Lung (tissue), 12 donors: Measurements from ENCODE around the gene RBM20. TPM values are rescaled to one million over a fixed set of nuclear protein-coding genes. Genes with fewer than 3 reads are reported as not detected.

Experiments
- ATAC-seq: fragments of 200-7000 bp; cut with Tn5 transposase; one replicate; pipeline ENCODE4 v1.9.1; 2020; ENCODE audit warnings: moderate number of reproducible peaks; ENCODE audit not compliant: insufficient read depth, low FRiP score
- DNase-seq, 3 donors: peaks; one replicate each; pipeline ENCODE4 v3.0.0-alpha.2; 2013 to 2017
- H3K27ac ChIP-seq, 2 donors: one replicate each; pipeline ENCODE4 v1.5.1; 2013; ENCODE audit warnings: mild to moderate bottlenecking in 2 of 2, moderate library complexity in 2 of 2, control low read depth in 1 of 2, inconsistent platforms in 1 of 2, low read depth in 1 of 2, low read length in 1 of 2
- H3K27me3 ChIP-seq, 3 donors: one replicate each; pipeline ENCODE4 v1.5.1; 2013; ENCODE audit warnings: low read length in 2 of 3; ENCODE audit not compliant: control insufficient read depth in 3 of 3, insufficient read depth in 3 of 3
- H3K36me3 ChIP-seq, 4 donors: one replicate each; pipeline ENCODE4 v1.5.1; 2013; ENCODE audit warnings: low read length in 4 of 4, mild to moderate bottlenecking in 1 of 4, moderate library complexity in 1 of 4; ENCODE audit not compliant: control insufficient read depth in 4 of 4, insufficient read depth in 4 of 4
- H3K4me1 ChIP-seq, 5 donors: one replicate each; pipeline ENCODE4 v1.5.1; 2013; ENCODE audit warnings: low read length in 5 of 5, mild to moderate bottlenecking in 2 of 5, moderate library complexity in 1 of 5; ENCODE audit not compliant: control insufficient read depth in 5 of 5, insufficient read depth in 5 of 5
- H3K4me3 ChIP-seq: one replicate; pipeline ENCODE4 v1.5.1; 2013; ENCODE audit warnings: mild to moderate bottlenecking, control low read depth, moderate library complexity
- H3K9ac ChIP-seq, 2 donors: one replicate each; pipeline ENCODE4 v1.5.1; 2013; ENCODE audit warnings: low read length in 2 of 2, control low read depth in 1 of 2; ENCODE audit not compliant: insufficient read depth in 1 of 2
- H3K9me3 ChIP-seq, 4 donors: one replicate each; pipeline ENCODE4 v1.5.1; 2013; ENCODE audit warnings: low read length in 3 of 4, mild to moderate bottlenecking in 1 of 4, moderate library complexity in 1 of 4; ENCODE audit not compliant: control insufficient read depth in 4 of 4, insufficient read depth in 3 of 4
- WGBS, 2 donors: extraction: QIAGEN DNeasy Blood & Tissue Kit; methylation state at CpG; one replicate each; pipeline ENCODE4 v1.1.7; 2013; 5-methylcytosine and 5-hydroxymethylcytosine counted together
- polyA plus RNA-seq, 2 donors: library from polyadenylated mRNA; stranded (reverse); fragments of 200-250 nt; gene quantifications; one replicate each; pipeline ENCODE4 v1.2.1, GENCODE V29; 2013
- total RNA-seq, 2 donors: library from RNA; depleted of rRNA in 1 of 2; stranded (reverse); fragments of >200 nt in 1 of 2; gene quantifications; one replicate each; pipeline ENCODE4 v1.2.1, GENCODE V29; 2014 to 2021
- TF ChIP-seq, protein P1 (sequence below): IDR thresholded peaks from 2 replicates; pipeline ENCODE4 v1.5.1; 2012; ENCODE audit warnings: mild to moderate bottlenecking; ENCODE audit errors: control extremely low read depth, extremely low read depth
- donor health status: control.
- donor health status: control.
- donor health status: Bipolar disorder and iron deficiency.
- donor health status: healthy.
- donor health status: DM: yes; HTN: yes; CAD: no.

RBM20 gene
- total and polyA plus RNA-seq, 4 donors: 0.25 to 3.3 (median 0.66) TPM

GRCh38 chr10:110698782-110699201 lies 54.7 kb downstream of the RBM20 start:
- DNase-seq (peak in 2 of 3 donors; percentile 13 to 41), ATAC-seq (no peak)
- peaks cover 0 to 8% (median 0%) of the 10 kb centered on the region in 5 donors for H3K4me1 ChIP-seq
- no peak overlapping the region for H3K9ac ChIP-seq
- TF ChIP-seq, protein P1, sequence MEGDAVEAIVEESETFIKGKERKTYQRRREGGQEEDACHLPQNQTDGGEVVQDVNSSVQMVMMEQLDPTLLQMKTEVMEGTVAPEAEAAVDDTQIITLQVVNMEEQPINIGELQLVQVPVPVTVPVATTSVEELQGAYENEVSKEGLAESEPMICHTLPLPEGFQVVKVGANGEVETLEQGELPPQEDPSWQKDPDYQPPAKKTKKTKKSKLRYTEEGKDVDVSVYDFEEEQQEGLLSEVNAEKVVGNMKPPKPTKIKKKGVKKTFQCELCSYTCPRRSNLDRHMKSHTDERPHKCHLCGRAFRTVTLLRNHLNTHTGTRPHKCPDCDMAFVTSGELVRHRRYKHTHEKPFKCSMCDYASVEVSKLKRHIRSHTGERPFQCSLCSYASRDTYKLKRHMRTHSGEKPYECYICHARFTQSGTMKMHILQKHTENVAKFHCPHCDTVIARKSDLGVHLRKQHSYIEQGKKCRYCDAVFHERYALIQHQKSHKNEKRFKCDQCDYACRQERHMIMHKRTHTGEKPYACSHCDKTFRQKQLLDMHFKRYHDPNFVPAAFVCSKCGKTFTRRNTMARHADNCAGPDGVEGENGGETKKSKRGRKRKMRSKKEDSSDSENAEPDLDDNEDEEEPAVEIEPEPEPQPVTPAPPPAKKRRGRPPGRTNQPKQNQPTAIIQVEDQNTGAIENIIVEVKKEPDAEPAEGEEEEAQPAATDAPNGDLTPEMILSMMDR: no peak
- H3K27ac ChIP-seq: peak overlapping the region in 1 of 2 donors; percentile 97
- no peaks in the 10 kb centered on the region for H3K27me3 ChIP-seq
- H3K36me3 ChIP-seq: no peaks in the 10 kb centered on the region
- peaks cover 0 to 8% (median 0%) of the 10 kb centered on the region in 4 donors for H3K9me3 ChIP-seq
- 83 to 95% methylated on average over 6 of the region's 6 CpGs for WGBS, 2 donors
- no peak overlapping the region for H3K4me3 ChIP-seq

DNA sequence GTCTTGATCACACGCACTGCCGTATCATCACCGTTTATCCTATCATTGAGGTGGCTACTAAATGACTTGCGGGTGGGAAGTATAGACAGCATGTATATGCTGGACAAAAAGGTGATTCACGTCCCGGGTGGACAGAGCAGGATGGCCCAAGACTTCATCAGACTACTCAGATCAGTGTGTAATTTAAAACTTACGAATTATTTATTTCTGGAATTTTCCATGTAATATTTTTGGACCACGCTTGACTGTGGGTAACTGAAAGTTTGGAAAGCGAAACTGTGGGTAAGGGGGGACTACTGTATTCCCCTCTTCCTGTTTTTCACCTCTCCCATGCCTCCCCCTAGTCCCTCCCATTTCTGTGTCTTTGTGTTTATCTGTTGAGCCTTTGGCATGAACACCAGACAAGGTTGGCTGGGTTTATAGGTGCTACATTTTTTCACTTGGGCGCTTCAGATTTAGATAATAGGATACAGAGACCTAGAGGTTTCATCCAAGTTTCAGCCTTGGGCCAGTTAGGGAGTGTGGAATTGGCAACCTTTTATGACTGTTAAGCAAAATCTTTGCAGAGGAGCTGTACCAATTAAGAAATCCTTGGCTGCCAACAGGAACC lies 55.8 kb downstream of the RBM20 start:
- DNase-seq (no peak), ATAC-seq (peak; percentile 17)
- Histone ChIP-seq H3K9me3 (peaks cover 0 to 6% (median 0%) of the 10 kb centered on the region in 4 donors), H3K4me1 (peaks cover 0 to 8% (median 0%) of the 10 kb centered on the region in 5 donors), H3K27me3 (no peaks in the 10 kb centered on the region), H3K4me3 (no peak overlapping the region), H3K9ac (no peak overlapping the region), H3K36me3 (no peaks in the 10 kb centered on the region), H3K27ac (peak overlapping the region in 1 of 2 donors; percentile 88)
- WGBS, 2 donors: 80 to 88% methylated on average over 10 of the region's 10 CpGs
- TF ChIP-seq, protein P1: no peak

- no peak overlapping the region for H3K9ac ChIP-seq
- no peak for DNase-seq
- H3K4me3 ChIP-seq: no peak overlapping the region
- peaks cover 0 to 6% (median 0%) of the 10 kb centered on the region in 4 donors for H3K9me3 ChIP-seq
- H3K27me3 ChIP-seq: no peaks in the 10 kb centered on the region
- H3K27ac ChIP-seq: peak overlapping the region in 1 of 2 donors; percentile 88
- ATAC-seq: no peak
- 81 to 89% methylated on average over 10 of the region's 10 CpGs for WGBS, 2 donors
- peaks cover 0 to 2% (median 0%) of the 10 kb centered on the region in 5 donors for H3K4me1 ChIP-seq
- TF ChIP-seq, protein P1: no peak
- H3K36me3 ChIP-seq: no peaks in the 10 kb centered on the region
Observed at GRCh38 chr10:110700947-110701616, 56.9 kb downstream of the RBM20 start.
